ENCODE results near the gene TPD52L1.

TPD52L1 gene

GRCh38 chr6:125217992-125218391 lies 64.4 kb downstream of the TPD52L1 start:
- no peak for DNase-seq (ENCODE audit: extremely low spot score)
- no peak for TF ChIP-seq CTCF (IDR thresholded peaks at IDR 0.05; ENCODE audit: control extremely low read depth, extremely low read depth, low read depth, missing control alignments)
- POLR2A ChIA-PET: no interaction called here
- CTCF ChIA-PET: no interaction called here

GRCh38 chr6:125219361-125219895 lies 65.9 kb downstream of the TPD52L1 start:
- no peak for DNase-seq (ENCODE audit: extremely low spot score)
- ChIA-PET CTCF (interaction anchor here (1.1 to 1.9 kb wide), 4 partner anchors 15 to 27 kb away, joined by 3 to 6 read pairs (median 4); no protein-coding TSS in a partner anchor), POLR2A (no interaction called here)
- no peak for TF ChIP-seq CTCF (IDR thresholded peaks at IDR 0.05; ENCODE audit: control extremely low read depth, extremely low read depth, low read depth, missing control alignments)

GRCh38 chr6:125220712-125221111 lies 67.1 kb downstream of the TPD52L1 start:
- ChIA-PET POLR2A (no interaction called here), CTCF (interaction anchor here (1.0 to 1.7 kb wide), 4 partner anchors 10 to 44 kb away, joined by 3 to 6 read pairs (median 4); no protein-coding TSS in a partner anchor)
- DNase-seq (ENCODE audit: extremely low spot score): no peak
- TF ChIP-seq CTCF (IDR thresholded peaks at IDR 0.05; ENCODE audit: control extremely low read depth, extremely low read depth, low read depth, missing control alignments): no peak

GRCh38 chr6:125222531-125223455 lies 69.2 kb downstream of the TPD52L1 start:
- TF ChIP-seq CTCF (IDR thresholded peaks at IDR 0.05; ENCODE audit: control extremely low read depth, extremely low read depth, low read depth, missing control alignments): no peak
- CTCF ChIA-PET: interaction anchor here (1.1 kb wide), 1 partner anchor 31 kb away, joined by 3 read pairs; no protein-coding TSS in a partner anchor
- POLR2A ChIA-PET: no interaction called here
- no peak for DNase-seq (ENCODE audit: extremely low spot score)

GRCh38 chr6:125224231-125224861 lies 70.8 kb downstream of the TPD52L1 start:
- CTCF ChIA-PET: interaction anchor here (1.0 kb wide), 1 partner anchor 9 kb away, joined by 3 read pairs; no protein-coding TSS in a partner anchor
- POLR2A ChIA-PET: no interaction called here
- TF ChIP-seq CTCF (IDR thresholded peaks at IDR 0.05; ENCODE audit: control extremely low read depth, extremely low read depth, low read depth, missing control alignments): no peak
- no peak for DNase-seq (ENCODE audit: extremely low spot score)

GRCh38 chr6:125227244-125227643 lies 73.7 kb downstream of the TPD52L1 start:
- CTCF ChIA-PET: no interaction called here

More at GRCh38 chr6:125227244-125227643, 73.7 kb downstream of the TPD52L1 start:
- no peak for TF ChIP-seq CTCF (IDR thresholded peaks at IDR 0.05; ENCODE audit: control extremely low read depth, extremely low read depth, low read depth, missing control alignments)
- POLR2A ChIA-PET: no interaction called here
- DNase-seq (ENCODE audit: extremely low spot score): no peak

Measured in GM10248 (cell line).